PC-3 (cell line): Measurements from ENCODE around the gene AMPD1. TPM values are rescaled to one million over a fixed set of nuclear protein-coding genes. Genes with fewer than 3 reads are reported as not detected.

Experiments
- ATAC-seq: fragments of 200-7000 bp; cut with Tn5 transposase; 2 replicates; pipeline ENCODE4 v1.9.1; 2020; ENCODE audit warnings: mild to moderate bottlenecking, moderate library complexity
- BruUV-seq: library from RNA; stranded (reverse); fragments of 400-500 nt; replicated peaks from 2 replicates; lab custom pipeline; 2021; lab: Mats Ljungman, UMichigan
- CTCF ChIA-PET: fragments of 300-600 bp; sonication (Branson Sonifier 250); formaldehyde crosslinking; loops from one replicate; lab custom pipeline; 2022; ENCODE audit warnings: antibody characterized with exemption; lab: Charles Lee
- POLR2A ChIA-PET: fragments of 300-600 bp; sonication (Branson Sonifier 250); formaldehyde crosslinking; loops from one replicate; lab custom pipeline; 2022; ENCODE audit warnings: antibody characterized with exemption; ENCODE audit not compliant: unreplicated experiment; lab: Charles Lee
- DNase-seq: peaks from one replicate; pipeline ENCODE4 v3.0.0-alpha.2; 2015
- H2AFZ ChIP-seq: fragments of 300-600 bp; sonication (generic); 2 replicates; pipeline ENCODE4 v1.6.0; 2016; ENCODE audit warnings: antibody characterized with exemption, low read length
- H3F3A ChIP-seq: fragments of 300-600 bp; sonication (generic); one replicate; pipeline ENCODE4 v1.6.0; 2017; ENCODE audit warnings: antibody characterized with exemption, low read length, control low read depth, mild to moderate bottlenecking; ENCODE audit not compliant: unreplicated experiment
- H3K27ac ChIP-seq: fragments of 300-600 bp; sonication (generic); 2 replicates; pipeline ENCODE4 v1.5.1; 2016; ENCODE audit warnings: mild to moderate bottlenecking, low read length
- H3K27me3 ChIP-seq: fragments of 300-600 bp; sonication (generic); 2 replicates; pipeline ENCODE4 v1.6.1; 2016; ENCODE audit warnings: low read length, mixed read lengths
- H3K36me3 ChIP-seq: fragments of 300-600 bp; sonication (generic); 2 replicates; pipeline ENCODE4 v1.6.1; 2016; ENCODE audit warnings: low read depth, mixed run types, low read length, mixed read lengths
- H3K4me1 ChIP-seq: fragments of 300-600 bp; sonication (generic); 2 replicates; pipeline ENCODE4 v1.5.1; 2016; ENCODE audit warnings: low read length; ENCODE audit not compliant: insufficient read depth
- H3K4me2 ChIP-seq: fragments of 300-600 bp; sonication (generic); 2 replicates; pipeline ENCODE4 v1.6.0; 2016; ENCODE audit warnings: low read length
- H3K4me3 ChIP-seq: fragments of 300-600 bp; sonication (generic); 2 replicates; pipeline ENCODE4 v1.5.1; 2016; ENCODE audit warnings: mild to moderate bottlenecking, low read length, mixed read lengths
- H3K79me2 ChIP-seq: fragments of 300-600 bp; sonication (generic); 2 replicates; pipeline ENCODE4 v1.6.1; 2017; ENCODE audit warnings: low read length, mixed read lengths
- H3K9ac ChIP-seq: fragments of 300-600 bp; sonication (generic); 2 replicates; pipeline ENCODE4 v1.6.0; 2016; ENCODE audit warnings: mild to moderate bottlenecking, low read length
- H3K9me2 ChIP-seq: fragments of 300-600 bp; sonication (generic); replicated peaks from 2 replicates; pipeline ENCODE4 v1.6.1; 2016; ENCODE audit warnings: mixed run types, low read length, mixed read lengths
- H3K9me3 ChIP-seq: fragments of 300-600 bp; sonication (generic); 2 replicates; pipeline ENCODE4 v1.6.1; 2016; ENCODE audit warnings: low read length, mixed read lengths
- H4K20me1 ChIP-seq: fragments of 300-600 bp; sonication (generic); 2 replicates; pipeline ENCODE4 v1.6.1; 2016; ENCODE audit warnings: low read length, mixed read lengths
- EZH2 ChIP-seq: fragments of 300-600 bp; sonication (generic); IDR thresholded peaks from one replicate; pipeline ENCODE4 v1.6.1; 2017; ENCODE audit warnings: antibody characterized with exemption, mild to moderate bottlenecking, low read length; ENCODE audit not compliant: unreplicated experiment
- EZH2phosphoT487 ChIP-seq: fragments of 300-600 bp; sonication (generic); IDR thresholded peaks from 2 replicates; pipeline ENCODE4 v1.6.1; 2018; ENCODE audit warnings: mild to moderate bottlenecking, antibody characterized with exemption, low read length, borderline replicate concordance
- intact Hi-C: fragments of 100-400 bp; cut with micrococcal nuclease; formaldehyde crosslinking; loops from 2 replicates; pipeline ENCODE4 v1.9.0; 2023
- total RNA-seq: library from RNA; depleted of rRNA; stranded (reverse); fragments of >200 nt; gene quantifications from 2 replicates; pipeline ENCODE4 v1.2.3, GENCODE V29; 2014
- TF ChIP-seq, protein P1 (sequence below): fragments of 300-600 bp; sonication (generic); conservative IDR thresholded peaks from 2 replicates; pipeline ENCODE4 v1.5.1; 2017; ENCODE audit warnings: antibody characterized with exemption, low read depth, mild to moderate bottlenecking, low read length

AMPD1 gene
- total RNA-seq, 1 experiment from 2014 or later: not detected

DNA sequence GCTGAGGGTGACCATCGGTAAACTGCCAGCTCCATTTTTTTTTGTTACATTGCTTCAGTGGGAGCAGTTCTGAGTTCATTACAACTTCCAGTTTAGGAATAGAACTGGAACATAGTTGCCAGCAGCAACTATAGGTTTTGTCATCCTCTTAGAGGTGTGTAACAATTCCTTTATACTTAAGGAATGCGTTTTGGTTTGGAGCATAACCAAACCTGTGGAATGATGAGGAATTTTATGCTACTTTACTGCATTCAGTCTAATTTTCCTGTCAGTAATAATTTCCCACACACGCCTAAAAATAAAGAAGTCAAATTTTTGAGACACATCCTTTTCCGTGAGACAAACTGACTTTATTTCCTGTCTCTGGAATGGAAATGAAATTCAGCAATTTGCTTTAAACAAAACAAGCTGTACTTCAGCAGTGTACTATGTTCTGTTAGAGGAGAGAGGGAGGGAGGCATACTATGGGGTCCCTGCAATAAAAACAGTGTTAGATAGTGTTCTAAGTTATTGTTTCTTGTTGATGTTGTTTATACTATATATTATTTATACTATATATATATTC lies 4.8 kb upstream of the AMPD1 start:
- H3K79me2 ChIP-seq: no peaks in the 10 kb centered on the region
- no peaks in the 10 kb centered on the region for H3F3A ChIP-seq
- no peaks in the 10 kb centered on the region for H3K4me1 ChIP-seq
- peak; percentile 13; the same call in 1 of the 2 replicates for ATAC-seq
- intact Hi-C loops: no loop called here
- H3K9me2 ChIP-seq: no peaks in the 10 kb centered on the region
- H2AFZ ChIP-seq: no peak overlapping the region
- ChIA-PET CTCF (no interaction called here), POLR2A (no interaction called here)
- TF ChIP-seq, protein P1, sequence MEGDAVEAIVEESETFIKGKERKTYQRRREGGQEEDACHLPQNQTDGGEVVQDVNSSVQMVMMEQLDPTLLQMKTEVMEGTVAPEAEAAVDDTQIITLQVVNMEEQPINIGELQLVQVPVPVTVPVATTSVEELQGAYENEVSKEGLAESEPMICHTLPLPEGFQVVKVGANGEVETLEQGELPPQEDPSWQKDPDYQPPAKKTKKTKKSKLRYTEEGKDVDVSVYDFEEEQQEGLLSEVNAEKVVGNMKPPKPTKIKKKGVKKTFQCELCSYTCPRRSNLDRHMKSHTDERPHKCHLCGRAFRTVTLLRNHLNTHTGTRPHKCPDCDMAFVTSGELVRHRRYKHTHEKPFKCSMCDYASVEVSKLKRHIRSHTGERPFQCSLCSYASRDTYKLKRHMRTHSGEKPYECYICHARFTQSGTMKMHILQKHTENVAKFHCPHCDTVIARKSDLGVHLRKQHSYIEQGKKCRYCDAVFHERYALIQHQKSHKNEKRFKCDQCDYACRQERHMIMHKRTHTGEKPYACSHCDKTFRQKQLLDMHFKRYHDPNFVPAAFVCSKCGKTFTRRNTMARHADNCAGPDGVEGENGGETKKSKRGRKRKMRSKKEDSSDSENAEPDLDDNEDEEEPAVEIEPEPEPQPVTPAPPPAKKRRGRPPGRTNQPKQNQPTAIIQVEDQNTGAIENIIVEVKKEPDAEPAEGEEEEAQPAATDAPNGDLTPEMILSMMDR: no peak
- TF ChIP-seq EZH2: no peak
- no peak for TF ChIP-seq EZH2phosphoT487
- H3K4me2 ChIP-seq: no peak overlapping the region
- no peak overlapping the region for H3K4me3 ChIP-seq
- no peak overlapping the region for H3K27ac ChIP-seq
- H3K36me3 ChIP-seq: no peaks in the 10 kb centered on the region
- BruUV-seq: no TSS peak
- no peaks in the 10 kb centered on the region for H3K27me3 ChIP-seq
- H3K9ac ChIP-seq: no peak overlapping the region
- H3K9me3 ChIP-seq: no peaks in the 10 kb centered on the region
- no peak for DNase-seq
- no peaks in the 10 kb centered on the region for H4K20me1 ChIP-seq

DNA sequence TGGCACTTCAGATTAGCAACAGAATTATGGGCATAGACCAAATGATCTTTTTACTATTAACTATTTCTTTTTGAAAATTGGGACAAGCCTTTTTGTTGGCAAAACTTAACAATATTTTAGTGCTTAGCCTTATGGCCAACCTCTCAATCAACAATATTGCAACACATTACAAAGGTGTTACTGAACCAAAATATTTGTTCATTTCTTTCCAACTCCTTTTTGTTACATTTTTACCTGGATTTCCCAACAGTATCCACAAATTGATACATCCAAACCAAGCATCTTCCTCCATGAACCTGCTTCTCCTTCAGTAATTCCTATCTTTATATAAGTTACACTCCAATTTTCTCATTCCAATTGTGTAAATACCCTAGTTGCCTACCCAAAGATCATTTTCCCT lies 1.5 kb upstream of the AMPD1 start:
- Histone ChIP-seq H3K4me3 (no peak overlapping the region), H3K4me1 (no peaks in the 10 kb centered on the region), H3K79me2 (no peaks in the 10 kb centered on the region), H3K27ac (no peak overlapping the region), H3K27me3 (no peaks in the 10 kb centered on the region), H3F3A (no peaks in the 10 kb centered on the region), H3K9me2 (no peaks in the 10 kb centered on the region), H3K9me3 (no peaks in the 10 kb centered on the region), H3K4me2 (no peak overlapping the region), H3K36me3 (no peaks in the 10 kb centered on the region), H2AFZ (no peak overlapping the region), H3K9ac (no peak overlapping the region), H4K20me1 (no peaks in the 10 kb centered on the region)
- intact Hi-C loops: no loop called here
- DNase-seq (no peak), ATAC-seq (no peak)
- ChIA-PET CTCF (no interaction called here), POLR2A (no interaction called here)
- TF ChIP-seq EZH2phosphoT487: no peak
- TF ChIP-seq EZH2: no peak
- TF ChIP-seq, protein P1: no peak
- BruUV-seq: no TSS peak

DNA sequence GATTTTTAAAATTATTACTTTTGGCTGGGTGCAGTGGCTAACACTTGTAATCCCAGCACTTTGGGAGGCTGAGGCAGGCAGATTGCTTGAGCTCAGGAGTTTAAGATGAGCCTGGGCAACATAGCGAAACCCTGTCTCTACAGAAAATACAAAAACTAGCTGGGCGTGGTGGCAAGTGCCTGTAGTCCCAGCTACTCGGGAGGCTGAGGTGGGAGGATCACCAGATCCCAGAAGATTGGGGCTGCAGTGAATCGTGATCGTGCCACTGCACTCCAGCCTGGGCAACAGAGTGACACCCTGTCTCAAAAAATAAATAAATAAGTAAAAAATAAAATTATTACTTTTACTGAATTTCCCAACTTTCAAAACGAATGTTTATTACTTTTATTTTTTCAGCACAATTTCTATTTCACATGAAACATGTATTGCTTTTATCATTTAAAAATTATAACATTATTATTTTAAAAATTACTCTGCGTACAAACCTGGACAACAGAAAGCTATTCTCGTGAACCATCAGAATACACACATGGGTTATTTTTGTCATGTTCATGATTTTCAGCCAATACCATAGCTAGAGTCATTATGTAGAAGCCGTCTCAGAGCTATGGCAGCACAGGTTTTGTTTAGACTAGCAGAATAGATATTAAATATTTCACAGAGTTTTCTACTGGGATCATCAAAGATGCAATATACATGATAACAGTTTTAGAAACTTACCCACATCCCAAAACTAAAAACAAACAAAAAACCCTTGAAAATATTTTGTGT lies 621 bp downstream of the AMPD1 start:
- BruUV-seq: no TSS peak
- POLR2A ChIA-PET: no interaction called here
- CTCF ChIA-PET: no interaction called here
- TF ChIP-seq, protein P1: no peak
- no peak for TF ChIP-seq EZH2
- TF ChIP-seq EZH2phosphoT487: no peak
- Histone ChIP-seq H3K79me2 (no peaks in the 10 kb centered on the region), H3K9ac (no peak overlapping the region), H3K9me2 (no peaks in the 10 kb centered on the region), H3K36me3 (no peaks in the 10 kb centered on the region), H4K20me1 (no peaks in the 10 kb centered on the region), H3K9me3 (no peaks in the 10 kb centered on the region), H3K4me1 (no peaks in the 10 kb centered on the region), H3K27ac (no peak overlapping the region), H3K4me3 (no peak overlapping the region), H3K27me3 (no peaks in the 10 kb centered on the region), H3F3A (no peaks in the 10 kb centered on the region), H2AFZ (no peak overlapping the region), H3K4me2 (no peak overlapping the region)
- DNase-seq: no peak
- intact Hi-C loops: no loop called here
- ATAC-seq: no peak
